HG03066 (cell line): ENCODE measurements around the gene FA2H.
"Not testable (repeated sequence)": the region's sequence is repeated elsewhere in the genome, so short reads cannot be mapped to it uniquely, and the experiment has no call there.

Experiments used
- ATAC-seq: cut with Tn5 transposase; IDR thresholded peaks from one replicate; pipeline ENCODE4 v1.9.1; 2021; ENCODE audit warnings: low read depth; ENCODE audit not compliant: unreplicated experiment

FA2H gene

GRCh38 chr16:74774223-74775139 is at the start of gene FA2H:
FA2H (minus strand) TSS chr16:74774820; CDS start chr16:74774755, 65 bp downstream.
- ATAC-seq, result peak; percentile 77

DNA sequence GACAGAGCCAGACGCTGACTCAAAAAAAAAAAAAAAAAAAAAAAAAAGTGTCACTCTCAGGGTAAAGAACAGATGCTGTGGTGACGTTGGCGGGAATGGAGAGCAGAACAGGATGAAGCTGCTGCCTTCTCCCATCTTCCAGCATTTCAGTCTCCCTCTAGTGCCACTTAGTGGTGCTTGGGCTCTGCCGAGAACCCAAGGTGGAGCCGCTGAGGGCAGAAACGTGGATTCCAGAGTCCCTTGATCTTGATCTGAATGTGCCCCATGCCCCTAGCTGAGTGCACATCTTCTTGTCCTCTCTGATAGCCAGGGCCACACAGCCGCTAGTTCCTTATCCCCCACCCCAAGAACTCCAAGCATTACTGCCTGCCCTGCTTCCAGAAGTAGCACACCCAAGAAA is 43.2 kb upstream of the FA2H start:
- no peak for ATAC-seq

GRCh38 chr16:74813109-74813641 is 38.6 kb upstream of the FA2H start:
- peak; percentile 98 for ATAC-seq

- ATAC-seq, result no peak
These were observed 37.3 kb upstream of the FA2H start for GRCh38 chr16:74811911-74812310.

DNA sequence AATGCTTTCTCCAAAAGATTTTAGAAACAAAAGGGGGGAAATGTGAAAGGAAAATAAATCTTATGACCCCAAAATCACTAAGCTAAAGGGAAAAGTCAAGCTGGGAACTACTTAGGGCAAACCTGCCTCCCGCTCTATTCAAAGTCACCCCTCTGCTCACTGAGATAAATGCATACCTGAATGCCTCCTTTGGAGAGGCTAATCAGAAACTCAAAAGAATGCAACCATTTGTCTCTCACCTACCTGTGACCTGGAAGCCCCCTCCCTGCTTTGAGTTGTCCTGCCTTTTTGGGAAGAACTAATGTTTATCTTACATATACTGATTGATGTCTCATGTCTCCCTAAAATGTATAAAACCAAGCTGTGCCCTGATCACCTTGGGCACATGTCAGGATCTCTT is 36.6 kb upstream of the FA2H start:
- not testable (repeated sequence) for ATAC-seq

DNA sequence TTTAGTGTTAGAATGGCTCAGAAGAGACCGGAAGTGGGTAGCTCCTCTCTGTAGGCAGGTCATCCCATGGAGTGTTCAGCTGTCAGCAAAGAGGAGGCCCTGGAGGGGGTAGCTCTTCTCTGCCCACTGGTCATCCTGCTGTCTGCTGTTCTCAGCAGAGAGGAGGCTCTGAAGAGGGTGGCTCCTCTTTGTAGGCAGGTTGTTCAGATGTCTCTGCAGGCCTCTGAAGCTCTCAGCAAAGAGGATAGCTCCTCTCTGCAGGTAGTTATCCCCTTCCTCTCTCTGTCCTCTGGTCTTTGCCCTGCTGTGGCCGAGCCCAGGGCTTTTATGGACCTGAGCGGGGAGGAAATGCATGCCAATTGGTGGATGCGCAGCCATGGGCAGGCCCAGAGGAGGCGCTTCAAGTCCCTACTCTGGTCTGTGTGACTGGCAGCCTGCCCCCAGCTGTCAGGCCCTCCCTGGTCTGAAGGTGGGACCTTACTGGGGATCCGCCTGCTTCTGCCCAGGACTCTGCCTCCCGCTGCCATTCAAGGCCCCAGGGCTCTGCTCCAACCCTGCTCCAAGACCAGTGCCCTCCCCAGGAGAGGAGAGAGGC is 32.5 kb upstream of the FA2H start:
- ATAC-seq, result no peak

- ATAC-seq, result no peak
These were observed 25.7 kb upstream of the FA2H start for GRCh38 chr16:74800216-74800871.

DNA sequence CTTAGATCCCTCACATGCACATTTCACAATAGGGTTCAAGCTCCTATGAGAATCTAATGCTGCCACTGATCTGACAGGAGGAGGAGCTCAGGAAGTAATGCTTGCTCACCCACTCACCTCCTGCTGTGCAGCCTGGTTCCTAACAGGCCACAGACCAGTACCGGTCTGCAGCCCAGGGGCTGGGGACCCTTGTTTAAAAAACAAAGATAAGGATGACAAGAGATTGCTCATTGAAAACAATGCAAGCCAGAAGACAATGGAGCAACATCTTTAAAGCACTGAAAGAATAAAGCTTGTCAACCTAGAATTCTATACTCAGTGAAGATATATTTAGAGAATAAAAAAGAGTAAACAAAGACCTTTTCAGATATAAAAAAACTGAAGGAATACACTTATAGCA is 22.8 kb upstream of the FA2H start:
- ATAC-seq, result no peak

DNA sequence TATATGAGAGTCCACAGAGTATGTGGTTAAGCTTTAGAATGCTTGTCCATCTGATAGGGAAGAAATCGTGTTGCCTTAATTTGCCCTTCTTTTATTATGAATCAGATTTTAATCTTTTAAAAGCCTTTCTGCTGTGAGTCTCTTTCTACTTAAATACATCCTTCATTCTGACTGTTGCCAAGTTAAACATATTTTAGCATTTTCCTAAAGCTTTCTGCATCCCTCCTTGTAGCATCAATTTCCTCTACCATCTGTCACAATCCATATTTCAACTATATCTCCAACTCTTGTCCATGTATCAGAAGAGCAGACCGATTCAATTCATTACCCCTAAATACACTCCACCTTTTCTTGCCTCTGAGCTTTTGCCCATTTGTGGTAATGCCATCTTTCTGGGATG is 20.5 kb upstream of the FA2H start:
- ATAC-seq, result no peak

GRCh38 chr16:74794668-74795067 is 20.0 kb upstream of the FA2H start:
- ATAC-seq, result no peak

GRCh38 chr16:74793571-74793970 is 19.0 kb upstream of the FA2H start:
- ATAC-seq, result no peak

DNA sequence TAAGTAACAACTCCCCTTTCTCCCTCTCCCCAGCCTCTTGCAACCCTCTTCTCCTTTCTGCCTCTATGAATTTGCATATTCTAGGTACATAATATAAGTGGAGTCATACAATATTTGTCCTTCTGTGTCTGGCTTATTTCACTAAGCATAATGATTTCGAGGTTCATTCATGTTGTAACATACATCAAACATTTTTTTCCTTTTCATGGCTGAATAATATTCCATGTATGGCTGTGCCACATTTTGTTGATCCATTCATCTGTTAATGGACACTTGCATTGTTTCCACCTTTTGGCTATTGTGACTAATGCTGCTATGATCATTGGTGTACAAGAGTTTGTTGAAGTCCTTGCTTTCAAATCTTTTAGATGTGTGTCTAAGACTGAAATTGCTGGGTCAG is 17.6 kb upstream of the FA2H start:
- ATAC-seq, result no peak

GRCh38 chr16:74791749-74792148 is 17.1 kb upstream of the FA2H start:
- not testable (repeated sequence) for ATAC-seq

DNA sequence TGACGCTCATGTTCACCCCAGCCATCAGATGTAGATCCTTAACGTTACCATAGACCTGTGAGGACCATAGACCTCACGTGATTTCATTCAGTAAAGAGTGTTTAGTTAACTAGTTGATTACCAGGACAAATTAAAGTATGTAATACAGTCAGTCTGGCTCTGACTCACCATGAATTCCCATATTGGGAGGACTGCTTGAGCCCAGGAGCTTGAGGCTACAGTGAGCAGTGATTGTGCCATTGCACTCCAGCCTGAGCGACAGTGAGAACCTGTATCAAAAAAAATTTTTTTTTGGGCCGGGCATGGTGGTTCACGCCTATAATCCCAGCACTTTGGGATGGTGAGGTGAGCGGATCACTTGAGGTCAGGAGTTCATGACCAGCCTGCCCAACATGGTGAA is 13.5 kb upstream of the FA2H start:
- ATAC-seq, result no peak

GRCh38 chr16:74785031-74785430 is 10.4 kb upstream of the FA2H start:
- ATAC-seq, result no peak

DNA sequence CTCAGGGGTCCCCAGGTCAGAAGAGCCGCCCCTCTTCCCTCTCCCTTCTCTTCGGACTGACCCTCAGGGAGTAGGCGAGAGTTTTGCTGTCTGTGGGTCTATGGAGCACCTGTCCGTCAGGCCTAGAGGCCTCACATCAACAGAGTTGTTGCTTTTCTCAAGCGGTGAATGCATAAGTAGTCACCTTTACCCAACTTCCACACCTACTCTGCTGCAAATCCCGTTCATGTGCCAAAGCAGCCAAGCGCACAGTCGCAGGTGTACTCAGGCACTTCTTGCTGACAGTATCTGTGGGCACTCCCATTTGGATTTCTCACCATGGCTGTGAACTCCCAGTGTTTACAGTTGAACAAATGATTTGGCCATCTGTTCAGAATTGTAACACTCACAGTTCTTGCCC is 4.0 kb upstream of the FA2H start:
- ATAC-seq, result no peak

DNA sequence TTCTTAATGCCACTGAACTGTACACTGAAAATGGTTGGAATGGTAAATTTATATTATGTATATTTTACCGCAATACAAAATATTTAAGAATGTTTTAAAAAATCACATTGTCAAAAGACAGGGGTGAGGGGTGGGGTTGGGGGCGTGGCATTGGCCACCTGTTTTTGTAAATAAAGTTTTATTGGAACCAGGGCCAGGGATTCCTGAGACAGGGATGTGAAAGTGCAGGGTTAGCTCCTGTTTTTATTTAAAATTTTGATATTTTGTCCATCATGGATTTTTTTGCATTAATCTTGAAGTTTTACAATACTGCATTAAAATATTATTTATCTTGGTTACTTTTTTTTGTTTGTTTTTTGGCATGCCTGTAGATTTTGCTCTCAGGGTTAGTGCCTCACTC is 2.3 kb upstream of the FA2H start:
- ATAC-seq, result no peak

- no peak for ATAC-seq
These were observed 635 bp upstream of the FA2H start for GRCh38 chr16:74775255-74775654.

DNA sequence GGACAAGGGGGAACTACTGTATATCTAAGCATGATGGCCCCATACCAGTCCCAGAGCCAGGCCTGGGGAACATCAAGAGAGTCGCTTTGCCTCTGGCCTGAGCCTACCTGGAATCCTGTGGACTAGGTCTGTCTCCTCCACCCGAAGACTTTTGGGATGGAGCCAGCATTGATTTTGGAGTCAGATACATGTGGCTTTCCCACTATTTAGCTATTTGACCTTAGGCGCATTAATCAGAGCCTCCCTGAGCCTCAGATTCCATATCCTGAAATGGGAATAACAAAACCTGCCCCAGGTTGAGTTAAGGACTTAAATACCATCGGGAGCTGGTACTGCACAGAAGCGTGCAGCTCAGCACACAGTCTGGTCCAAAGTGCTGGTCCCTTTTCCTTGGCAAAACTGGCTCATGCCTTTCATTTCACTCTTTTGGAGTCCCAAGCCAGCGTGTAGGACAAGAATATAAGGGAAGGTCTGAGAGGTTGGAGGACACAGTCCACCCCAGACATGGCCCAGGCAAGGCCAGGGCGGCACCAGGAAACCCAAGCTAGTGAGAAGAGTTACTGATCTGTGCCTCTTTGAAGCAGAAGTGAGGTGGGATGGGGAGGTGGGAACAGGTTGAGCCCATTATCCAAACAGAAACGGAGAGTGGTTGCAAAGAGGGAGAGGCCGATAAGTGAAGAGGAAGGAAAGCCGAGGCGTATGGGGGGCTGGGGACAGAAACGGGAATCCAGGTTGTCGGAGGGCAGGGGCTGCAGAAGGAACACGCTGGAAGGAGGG is 986 bp downstream of the FA2H start:
- no peak for ATAC-seq

DNA sequence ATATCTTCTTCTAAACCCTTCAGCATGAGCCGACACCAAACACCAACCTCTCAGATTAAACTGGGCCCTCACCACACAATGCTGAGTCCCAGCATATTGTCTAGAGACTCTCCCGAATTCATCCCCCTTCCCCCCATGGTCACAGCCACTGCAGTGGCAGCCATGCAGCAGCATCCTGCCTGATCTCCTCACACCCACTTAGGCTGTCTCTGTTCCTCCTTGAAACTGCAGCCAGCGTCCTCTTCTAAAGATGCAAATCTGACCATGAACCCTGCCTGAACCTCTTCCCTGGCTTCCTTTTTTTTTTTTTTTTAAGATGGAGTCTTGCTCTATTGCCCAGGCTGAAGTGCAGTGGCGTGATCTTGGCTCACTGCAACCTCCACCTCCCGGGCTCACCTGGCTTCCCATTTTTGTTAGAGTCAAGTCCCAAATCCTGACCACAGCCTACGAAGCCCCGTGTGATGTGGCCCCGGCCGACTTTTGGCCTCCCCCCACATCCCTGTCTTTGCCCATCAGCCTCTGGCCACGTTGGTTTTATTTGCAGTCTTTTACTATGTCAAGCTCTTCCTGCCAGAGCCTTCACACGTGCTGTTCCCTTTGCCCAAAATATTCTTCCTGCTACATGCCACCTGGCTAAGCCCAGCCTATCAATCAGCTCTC is 2.8 kb downstream of the FA2H start:
- peak; percentile 66 for ATAC-seq
